ENCODE measurements around the gene PTGES2. TPM values are rescaled to one million over a fixed set of nuclear protein-coding genes. Genes with fewer than 3 reads are reported as not detected.
"Not testable (repeated sequence)": the region's sequence is repeated elsewhere in the genome, so short reads cannot be mapped to it uniquely, and the experiment has no call there.

The PTGES2 gene
- total RNA-seq, 1 donor from 2014 or later, result 62.5 TPM

GRCh38 chr9:128136816-128137793 is 9.6 kb upstream of the PTGES2 start:
- DNase-seq (ENCODE audit: low read depth in 2 of 2), result peak in 1 of 2 donors; percentile 24

- not testable (repeated sequence) for DNase-seq (ENCODE audit: low read depth in 2 of 2)
Observed at GRCh38 chr9:128135561-128135960, 8.0 kb upstream of the PTGES2 start.

- DNase-seq (ENCODE audit: low read depth in 2 of 2), result not testable (repeated sequence)
Observed at GRCh38 chr9:128132139-128132538, 4.6 kb upstream of the PTGES2 start.

- not testable (repeated sequence) for DNase-seq (ENCODE audit: low read depth in 2 of 2)
Observed at GRCh38 chr9:128131346-128131745, 3.8 kb upstream of the PTGES2 start.

GRCh38 chr9:128130651-128131050 is 3.1 kb upstream of the PTGES2 start:
- not testable (repeated sequence) for DNase-seq (ENCODE audit: low read depth in 2 of 2)

- not testable (repeated sequence) for DNase-seq (ENCODE audit: low read depth in 2 of 2)
Observed at GRCh38 chr9:128129976-128130590, 2.6 kb upstream of the PTGES2 start.

- no peak for DNase-seq (ENCODE audit: low read depth in 2 of 2)
Observed at GRCh38 chr9:128128836-128129590, 1.5 kb upstream of the PTGES2 start.

GRCh38 chr9:128127990-128128835 is 684 bp upstream of the PTGES2 start:
- peak; percentile 88 to 90 for DNase-seq (ENCODE audit: low read depth in 2 of 2)

GRCh38 chr9:128125580-128126354 is 1.8 kb downstream of the PTGES2 start:
- DNase-seq (ENCODE audit: low read depth in 2 of 2), result no peak

GRCh38 chr9:128124873-128125579 is 2.5 kb downstream of the PTGES2 start:
- DNase-seq (ENCODE audit: low read depth in 2 of 2), result peak; percentile 46 to 63

GRCh38 chr9:128124451-128124850 is 3.1 kb downstream of the PTGES2 start:
- no peak for DNase-seq (ENCODE audit: low read depth in 2 of 2)

GRCh38 chr9:128123451-128124080 is 4.0 kb downstream of the PTGES2 start:
- DNase-seq (ENCODE audit: low read depth in 2 of 2), result no peak

GRCh38 chr9:128122809-128123175 is 4.7 kb downstream of the PTGES2 start:
- no peak for DNase-seq (ENCODE audit: low read depth in 2 of 2)

- DNase-seq (ENCODE audit: low read depth in 2 of 2), result no peak
Observed at GRCh38 chr9:128121924-128122808, 5.4 kb downstream of the PTGES2 start.

- no peak for DNase-seq (ENCODE audit: low read depth in 2 of 2)
Observed at GRCh38 chr9:128121466-128121810, 6.1 kb downstream of the PTGES2 start.

- no peak for DNase-seq (ENCODE audit: low read depth in 2 of 2)
Observed at GRCh38 chr9:128120741-128121465, 6.6 kb downstream of the PTGES2 start.

GRCh38 chr9:128120061-128120740 is 7.3 kb downstream of the PTGES2 start:
- DNase-seq (ENCODE audit: low read depth in 2 of 2), result no peak

All from lung microvascular endothelial cell (primary cell).